OCI-M2 (cell line): ENCODE data around the gene AGTRAP.
A peak's percentile ranks its signal among the peaks of the same experiment; 100 is the strongest.

ENCODE experiments used
- DNase-seq: peaks from one replicate; lab custom pipeline; 2025; ENCODE audit not compliant: unreplicated experiment; lab: John Stamatoyannopoulos, UW

AGTRAP gene

DNA sequence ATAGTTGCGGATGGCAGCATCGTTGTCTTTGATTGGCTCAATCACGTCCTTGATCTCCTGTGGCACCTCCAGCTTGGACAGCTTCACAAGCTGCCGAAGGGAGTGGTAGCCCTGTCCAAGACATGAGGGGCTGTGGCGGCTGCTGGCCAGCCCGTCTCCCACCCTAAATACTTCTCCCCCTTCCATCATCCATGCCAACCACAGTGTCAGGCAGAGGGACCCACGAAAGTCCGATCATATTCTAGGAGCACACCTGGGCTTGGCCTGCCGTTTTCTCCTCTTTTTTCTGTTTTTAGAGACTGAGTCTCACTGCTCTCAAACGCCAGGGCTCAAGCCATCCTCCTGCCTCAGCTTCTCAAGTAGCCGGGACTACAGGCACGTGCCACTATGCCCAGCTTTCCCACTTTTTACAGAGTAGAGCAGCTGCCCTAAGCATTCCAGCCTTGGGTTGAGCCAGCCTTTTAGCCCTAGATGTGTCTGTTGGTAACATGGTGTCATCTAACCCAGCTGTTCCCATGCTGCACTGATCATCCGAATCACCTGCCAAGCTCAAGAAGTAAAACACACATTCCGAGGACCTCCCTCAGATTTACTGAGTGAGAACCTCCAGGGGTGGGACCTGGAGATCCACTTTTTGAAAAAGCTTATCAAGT is 59.4 kb downstream of the AGTRAP start:
- no peak for DNase-seq

DNA sequence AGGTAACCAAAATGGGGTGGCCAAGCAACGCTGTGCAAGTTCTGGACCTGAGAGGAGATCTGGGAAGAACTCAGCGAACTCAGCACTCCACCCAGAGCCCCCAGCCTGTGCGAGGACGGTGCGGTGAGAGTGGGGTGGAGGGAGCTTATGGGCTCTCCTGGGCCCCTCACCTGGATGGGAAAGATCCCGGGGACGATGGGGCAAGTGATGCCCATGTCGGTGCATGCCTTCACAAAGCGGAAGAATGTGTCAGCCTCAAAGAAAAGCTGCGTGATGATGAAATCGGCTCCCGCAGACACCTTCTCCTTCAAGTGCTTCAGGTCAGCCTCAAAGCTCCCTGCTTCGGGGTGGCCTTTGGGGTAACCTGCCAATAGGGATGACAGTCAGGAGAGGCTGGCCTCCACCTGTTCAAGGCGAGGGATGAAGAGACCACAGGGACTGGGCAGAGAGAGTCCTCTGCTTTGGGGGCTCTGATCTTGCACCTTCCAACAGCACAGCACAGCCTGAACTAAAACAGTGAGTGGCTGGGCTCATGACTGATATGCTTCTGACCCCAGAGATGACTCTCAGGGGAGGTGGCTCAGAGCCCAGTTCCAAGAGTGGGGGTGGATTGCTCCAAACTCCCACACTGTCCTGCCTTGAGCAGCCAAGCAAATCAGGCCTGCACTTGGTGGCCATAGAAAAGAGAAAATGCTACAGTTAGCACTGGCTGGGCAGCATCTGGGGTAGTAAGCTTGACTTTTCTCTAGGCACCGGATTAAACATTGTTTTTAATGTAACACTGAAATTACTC is 60.3 kb downstream of the AGTRAP start:
- no peak for DNase-seq

DNA sequence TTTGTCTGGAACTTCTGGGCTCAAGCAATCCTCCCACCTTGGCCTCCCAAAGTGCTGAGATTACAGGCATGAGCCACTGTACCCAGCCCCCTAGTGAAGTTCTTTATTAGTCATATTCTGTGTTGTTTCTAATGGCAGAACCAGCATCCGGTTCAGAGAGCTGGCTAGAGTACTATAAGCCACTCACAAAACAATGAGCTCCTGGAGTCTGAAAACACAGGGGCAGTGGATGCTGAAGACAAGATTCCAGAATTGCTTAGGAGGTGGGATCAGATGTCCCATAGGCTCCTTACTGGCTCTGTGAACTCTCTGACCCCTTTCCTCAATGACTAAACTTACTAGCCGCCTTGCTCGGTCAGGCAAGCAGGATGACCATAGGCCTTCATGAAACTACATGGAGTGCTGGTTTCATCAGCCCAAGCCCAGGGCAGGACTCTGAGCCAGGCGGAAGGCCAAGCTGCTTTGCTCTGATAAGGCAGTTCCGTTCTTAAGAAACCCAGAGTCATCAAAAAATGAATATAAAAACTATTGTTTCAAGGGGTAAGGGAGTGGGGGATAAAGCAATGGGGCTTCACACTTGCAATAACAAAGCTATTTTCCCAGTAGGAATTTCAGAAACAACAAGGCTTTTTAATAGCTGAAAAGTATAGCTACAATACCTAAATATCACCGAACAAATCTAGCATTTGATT is 61.7 kb downstream of the AGTRAP start:
- DNase-seq: peak; percentile 64

DNA sequence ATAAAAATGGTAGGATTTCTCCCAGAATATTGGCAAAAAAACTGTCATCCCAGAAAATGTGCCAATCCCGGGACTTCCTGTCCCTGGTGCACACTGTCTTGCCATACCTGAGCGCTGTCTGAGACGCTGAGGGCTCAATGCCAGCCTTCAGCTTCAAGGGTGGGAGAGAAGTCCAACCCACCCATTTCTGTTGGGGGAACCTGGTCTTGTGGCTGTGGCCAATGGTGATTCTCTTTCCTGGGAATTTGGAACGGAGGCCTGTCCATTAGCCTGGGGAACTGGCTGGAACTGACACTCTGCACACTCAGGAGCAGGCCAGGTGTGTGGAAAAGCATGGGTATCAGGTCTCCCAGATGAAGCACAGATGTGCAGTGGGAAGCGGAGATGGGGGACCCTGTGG is 63.2 kb downstream of the AGTRAP start:
- DNase-seq: no peak

DNA sequence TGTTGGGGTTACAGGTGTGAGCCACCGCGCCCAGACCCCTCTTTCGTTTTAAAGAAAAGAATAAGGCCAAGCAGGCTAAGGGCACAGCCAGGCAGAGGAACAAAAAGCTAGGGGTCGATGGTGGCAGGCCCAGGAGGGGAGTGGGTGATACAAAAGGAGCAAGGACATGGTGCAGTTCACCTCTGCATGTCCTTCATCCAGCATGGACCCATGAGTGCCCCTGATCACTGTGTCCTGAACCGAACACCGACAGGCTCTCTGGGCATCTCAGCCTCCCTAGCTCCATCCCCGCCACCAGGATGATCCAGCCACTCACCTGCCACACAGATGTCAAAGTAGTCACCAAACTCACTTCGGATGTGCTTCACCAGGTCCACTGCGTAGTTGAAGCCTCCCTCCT is 64.0 kb downstream of the AGTRAP start:
- DNase-seq: no peak

DNA sequence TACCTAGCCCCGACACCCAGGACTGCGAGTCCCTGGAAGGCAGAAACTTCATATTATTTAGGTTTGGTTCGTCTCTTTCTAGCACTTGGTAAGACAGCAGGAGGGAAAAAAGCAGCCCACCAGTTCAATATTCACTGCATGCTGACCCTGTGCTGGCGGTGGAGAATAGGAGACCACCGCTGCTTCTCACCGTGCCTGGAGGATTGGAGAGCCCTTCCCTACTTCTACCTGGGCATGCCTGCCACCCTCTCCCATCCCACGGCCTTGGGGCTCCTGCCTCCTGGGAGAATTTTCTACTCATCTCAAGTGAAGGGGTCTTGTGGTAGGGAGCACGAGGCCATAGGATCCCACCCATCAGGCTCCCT is 64.4 kb downstream of the AGTRAP start:
- DNase-seq: no peak
